ENCODE measurements around the gene PRKN.

The PRKN gene

GRCh38 chr6:162603231-162604015, 124.1 kb downstream of the PRKN start:
- no peak for DNase-seq (ENCODE audit: low spot score)
- no peak for TF ChIP-seq CTCF (IDR thresholded peaks at IDR 0.05; ENCODE audit: borderline replicate concordance, control extremely low read depth, extremely low read depth, insufficient read depth, missing control alignments)
- in situ Hi-C loops (cut with MboI; ENCODE audit: low sequenced_read_pairs, unreplicated experiment): no loop called here

- TF ChIP-seq CTCF (IDR thresholded peaks at IDR 0.05; ENCODE audit: borderline replicate concordance, control extremely low read depth, extremely low read depth, insufficient read depth, missing control alignments): no peak
- no peak for DNase-seq (ENCODE audit: low spot score)
- in situ Hi-C loops (cut with MboI; ENCODE audit: low sequenced_read_pairs, unreplicated experiment): no loop called here
Measured at GRCh38 chr6:162602759-162603158, 124.8 kb downstream of the PRKN start.

- in situ Hi-C loops (cut with MboI; ENCODE audit: low sequenced_read_pairs, unreplicated experiment): no loop called here
- no peak for DNase-seq (ENCODE audit: low spot score)
- no peak for TF ChIP-seq CTCF (IDR thresholded peaks at IDR 0.05; ENCODE audit: borderline replicate concordance, control extremely low read depth, extremely low read depth, insufficient read depth, missing control alignments)
Measured at GRCh38 chr6:162596676-162597075, 130.9 kb downstream of the PRKN start.

- in situ Hi-C loops (cut with MboI; ENCODE audit: low sequenced_read_pairs, unreplicated experiment): no loop called here
- no peak for DNase-seq (ENCODE audit: low spot score)
- no peak for TF ChIP-seq CTCF (IDR thresholded peaks at IDR 0.05; ENCODE audit: borderline replicate concordance, control extremely low read depth, extremely low read depth, insufficient read depth, missing control alignments)
Measured at GRCh38 chr6:162591517-162591916, 136.0 kb downstream of the PRKN start.

GRCh38 chr6:162581988-162582780, 145.4 kb downstream of the PRKN start:
- in situ Hi-C loops (cut with MboI; ENCODE audit: low sequenced_read_pairs, unreplicated experiment): no loop called here
- no peak for DNase-seq (ENCODE audit: low spot score)
- TF ChIP-seq CTCF (IDR thresholded peaks at IDR 0.05; ENCODE audit: borderline replicate concordance, control extremely low read depth, extremely low read depth, insufficient read depth, missing control alignments): no peak

- in situ Hi-C loops (cut with MboI; ENCODE audit: low sequenced_read_pairs, unreplicated experiment): no loop called here
- no peak for TF ChIP-seq CTCF (IDR thresholded peaks at IDR 0.05; ENCODE audit: borderline replicate concordance, control extremely low read depth, extremely low read depth, insufficient read depth, missing control alignments)
- DNase-seq (ENCODE audit: low spot score): no peak
Measured at GRCh38 chr6:162580619-162581018, 146.9 kb downstream of the PRKN start.

All from GM13976 (cell line).